Activated T-cell treated with anti-CD3 and anti-CD28 coated beads for 48 hours (primary cell): Measurements from ENCODE around the gene ELN.
"Not testable (repeated sequence)": the region's sequence is repeated elsewhere in the genome, so short reads cannot be mapped to it uniquely, and the experiment has no call there.

Source experiments
- DNase-seq: peaks from one replicate; pipeline ENCODE4 v3.0.0-alpha.2; 2020; ENCODE audit warnings: low read depth

The ELN gene

GRCh38 chr7:74001150-74001494, 26.9 kb upstream of the ELN start:
- no peak for DNase-seq

- DNase-seq, result peak; percentile 8
These were observed 25.4 kb upstream of the ELN start for GRCh38 chr7:74002474-74003017.

GRCh38 chr7:74003621-74004020, 24.4 kb upstream of the ELN start:
- DNase-seq, result no peak

- DNase-seq, result no peak
These were observed 21.9 kb upstream of the ELN start for GRCh38 chr7:74006032-74006431.

GRCh38 chr7:74006451-74007241, 21.3 kb upstream of the ELN start:
- DNase-seq, result no peak

GRCh38 chr7:74007242-74007567, 20.8 kb upstream of the ELN start:
- DNase-seq, result no peak

GRCh38 chr7:74008687-74009086, 19.3 kb upstream of the ELN start:
- no peak for DNase-seq

GRCh38 chr7:74009719-74010118, 18.3 kb upstream of the ELN start:
- DNase-seq, result no peak

- DNase-seq, result no peak
These were observed 17.6 kb upstream of the ELN start for GRCh38 chr7:74010407-74010806.

GRCh38 chr7:74011421-74011820, 16.6 kb upstream of the ELN start:
- not testable (repeated sequence) for DNase-seq

- no peak for DNase-seq
These were observed 15.1 kb upstream of the ELN start for GRCh38 chr7:74012842-74013249.

- DNase-seq, result no peak
These were observed 14.3 kb upstream of the ELN start for GRCh38 chr7:74013539-74014272.

GRCh38 chr7:74014931-74015330, 13.0 kb upstream of the ELN start:
- DNase-seq, result no peak

GRCh38 chr7:74015670-74016069, 12.3 kb upstream of the ELN start:
- DNase-seq, result no peak

GRCh38 chr7:74017125-74017524, 10.8 kb upstream of the ELN start:
- no peak for DNase-seq

GRCh38 chr7:74018246-74018895, 9.6 kb upstream of the ELN start:
- DNase-seq, result no peak

- no peak for DNase-seq
These were observed 8.8 kb upstream of the ELN start for GRCh38 chr7:74019149-74019548.

GRCh38 chr7:74020390-74020789, 7.6 kb upstream of the ELN start:
- no peak for DNase-seq

GRCh38 chr7:74021546-74022320, 6.2 kb upstream of the ELN start:
- no peak for DNase-seq

- DNase-seq, result no peak
These were observed 5.5 kb upstream of the ELN start for GRCh38 chr7:74022507-74022906.

- DNase-seq, result no peak
These were observed 4.9 kb upstream of the ELN start for GRCh38 chr7:74023092-74023536.

GRCh38 chr7:74023786-74024185, 4.2 kb upstream of the ELN start:
- no peak for DNase-seq
